Tibial nerve (tissue), 4 donors: ENCODE measurements around the gene ACVR1B. TPM values are rescaled to one million over a fixed set of nuclear protein-coding genes. Genes with fewer than 3 reads are reported as not detected.

Source experiments
- DNase-seq, 2 donors: peaks; one replicate each; pipeline ENCODE4 v3.0.0-alpha.2; 2019; ENCODE audit warnings: low spot score in 2 of 2
- H3K27ac ChIP-seq, 4 donors: fragments of 200-600 bp; sonication (generic) in 3 of 4; one replicate each; pipeline ENCODE4 v1.5.1; 2017 to 2019; ENCODE audit warnings: mild to moderate bottlenecking in 1 of 4
- H3K27me3 ChIP-seq, 2 donors: fragments of 200-600 bp; sonication (generic) in 1 of 2; one replicate each; pipeline versions ENCODE4 v1.5.1 to v1.6.0; 2017 to 2019
- H3K36me3 ChIP-seq, 3 donors: fragments of 200-600 bp; sonication (generic); one replicate each; pipeline ENCODE4 v1.5.1; 2018 to 2019
- H3K4me1 ChIP-seq, 4 donors: fragments of 200-600 bp; sonication (generic) in 3 of 4; one replicate each; pipeline ENCODE4 v1.5.1; 2017 to 2019
- H3K4me3 ChIP-seq, 4 donors: fragments of 200-600 bp; sonication (generic) in 3 of 4; one replicate each; pipeline ENCODE4 v1.5.1; 2017 to 2019; ENCODE audit warnings: mild to moderate bottlenecking in 1 of 4, moderate library complexity in 1 of 4
- H3K9me3 ChIP-seq, 4 donors: fragments of 200-600 bp; sonication (generic) in 3 of 4; one replicate each; pipeline ENCODE4 v1.5.1; 2017 to 2019
- EP300 ChIP-seq, 2 donors: sonication (generic); formaldehyde crosslinking; IDR thresholded peaks; one replicate each; pipeline ENCODE4 v1.6.1; 2017; ENCODE audit warnings: antibody characterized with exemption in 2 of 2, mild to moderate bottlenecking in 1 of 2
- POLR2A ChIP-seq, 2 donors: fragments of 450-650 bp; IDR thresholded peaks; one replicate each; pipeline ENCODE4 v1.6.1; 2017; ENCODE audit warnings: antibody characterized with exemption in 2 of 2, mild to moderate bottlenecking in 2 of 2, moderate library complexity in 2 of 2
- WGBS, 2 donors: methylation state at CpG; one replicate each; pipeline ENCODE4 v1.1.5; 2018; 5-methylcytosine and 5-hydroxymethylcytosine counted together
- total RNA-seq, 4 donors: library from RNA; depleted of rRNA; stranded (reverse); fragments of >200 nt; gene quantifications; one replicate each; pipeline ENCODE4 v1.1.0, GENCODE V29; 2016
- TF ChIP-seq, protein P1 (sequence below), 5 experiments: fragments of 200-600 bp in 3 of 5; fragments of 450-650 bp in 2 of 5; sonication (generic) in 3 of 5; IDR thresholded peaks; one replicate each; pipeline ENCODE4 v1.5.1; 2016 to 2019; ENCODE audit warnings: antibody characterized with exemption in 5 of 5, mild to moderate bottlenecking in 3 of 5, moderate library complexity in 2 of 5

The ACVR1B gene
- total RNA-seq, 4 donors from 2014 or later, result 11.6 to 19.8 (median 17.1) TPM

GRCh38 chr12:51959921-51960320 is 8.4 kb downstream of the ACVR1B start:
- DNase-seq, result no peak
- H3K4me3 ChIP-seq, result no peak overlapping the region
- WGBS, 2 donors, result 94 to 97% methylated on average over 4 of the region's 4 CpGs
- TF ChIP-seq, protein P1, sequence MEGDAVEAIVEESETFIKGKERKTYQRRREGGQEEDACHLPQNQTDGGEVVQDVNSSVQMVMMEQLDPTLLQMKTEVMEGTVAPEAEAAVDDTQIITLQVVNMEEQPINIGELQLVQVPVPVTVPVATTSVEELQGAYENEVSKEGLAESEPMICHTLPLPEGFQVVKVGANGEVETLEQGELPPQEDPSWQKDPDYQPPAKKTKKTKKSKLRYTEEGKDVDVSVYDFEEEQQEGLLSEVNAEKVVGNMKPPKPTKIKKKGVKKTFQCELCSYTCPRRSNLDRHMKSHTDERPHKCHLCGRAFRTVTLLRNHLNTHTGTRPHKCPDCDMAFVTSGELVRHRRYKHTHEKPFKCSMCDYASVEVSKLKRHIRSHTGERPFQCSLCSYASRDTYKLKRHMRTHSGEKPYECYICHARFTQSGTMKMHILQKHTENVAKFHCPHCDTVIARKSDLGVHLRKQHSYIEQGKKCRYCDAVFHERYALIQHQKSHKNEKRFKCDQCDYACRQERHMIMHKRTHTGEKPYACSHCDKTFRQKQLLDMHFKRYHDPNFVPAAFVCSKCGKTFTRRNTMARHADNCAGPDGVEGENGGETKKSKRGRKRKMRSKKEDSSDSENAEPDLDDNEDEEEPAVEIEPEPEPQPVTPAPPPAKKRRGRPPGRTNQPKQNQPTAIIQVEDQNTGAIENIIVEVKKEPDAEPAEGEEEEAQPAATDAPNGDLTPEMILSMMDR (IDR thresholded peaks at IDR 0.05), result no peak
- no peak for TF ChIP-seq EP300 (IDR thresholded peaks at IDR 0.05)
- TF ChIP-seq POLR2A (IDR thresholded peaks at IDR 0.05), result no peak
- peaks cover 0 to 50% (median 22%) of the 10 kb centered on the region in 4 donors for H3K4me1 ChIP-seq
- no peak overlapping the region for H3K27ac ChIP-seq
- H3K9me3 ChIP-seq, result no peaks in the 10 kb centered on the region
- H3K27me3 ChIP-seq, result no peaks in the 10 kb centered on the region
- peaks cover 0 to 4% (median 0%) of the 10 kb centered on the region in 3 donors for H3K36me3 ChIP-seq

- Histone ChIP-seq H3K27me3 (no peaks in the 10 kb centered on the region), H3K4me1 (peaks cover 0 to 44% (median 18%) of the 10 kb centered on the region in 4 donors)
- 33 to 43% methylated on average over 1 of the region's 1 CpG for WGBS, 2 donors
Observed at GRCh38 chr12:51960488-51960887, 9.0 kb downstream of the ACVR1B start.

GRCh38 chr12:51960890-51961289 is 9.4 kb downstream of the ACVR1B start:
- no peak for DNase-seq
- peaks cover 0 to 4% (median 0%) of the 10 kb centered on the region in 3 donors for H3K36me3 ChIP-seq
- TF ChIP-seq EP300 (IDR thresholded peaks at IDR 0.05), result no peak
- TF ChIP-seq, protein P1 (IDR thresholded peaks at IDR 0.05), result no peak
- no peak for TF ChIP-seq POLR2A (IDR thresholded peaks at IDR 0.05)
- no peaks in the 10 kb centered on the region for H3K27me3 ChIP-seq
- 88 to 90% methylated on average over 6 of the region's 6 CpGs for WGBS, 2 donors
- H3K4me3 ChIP-seq, result no peak overlapping the region
- no peaks in the 10 kb centered on the region for H3K9me3 ChIP-seq
- H3K27ac ChIP-seq, result no peak overlapping the region
- H3K4me1 ChIP-seq, result peaks cover 0 to 44% (median 17%) of the 10 kb centered on the region in 4 donors

More at GRCh38 chr12:51960488-51960887, 9.0 kb downstream of the ACVR1B start:
- no peaks in the 10 kb centered on the region for H3K9me3 ChIP-seq
- no peak overlapping the region for H3K27ac ChIP-seq
- H3K36me3 ChIP-seq, result peaks cover 0 to 4% (median 0%) of the 10 kb centered on the region in 3 donors
- no peak for DNase-seq
- no peak overlapping the region for H3K4me3 ChIP-seq
- TF ChIP-seq, protein P1 (IDR thresholded peaks at IDR 0.05), result no peak
- TF ChIP-seq EP300 (IDR thresholded peaks at IDR 0.05), result no peak
- TF ChIP-seq POLR2A (IDR thresholded peaks at IDR 0.05), result no peak

DNA sequence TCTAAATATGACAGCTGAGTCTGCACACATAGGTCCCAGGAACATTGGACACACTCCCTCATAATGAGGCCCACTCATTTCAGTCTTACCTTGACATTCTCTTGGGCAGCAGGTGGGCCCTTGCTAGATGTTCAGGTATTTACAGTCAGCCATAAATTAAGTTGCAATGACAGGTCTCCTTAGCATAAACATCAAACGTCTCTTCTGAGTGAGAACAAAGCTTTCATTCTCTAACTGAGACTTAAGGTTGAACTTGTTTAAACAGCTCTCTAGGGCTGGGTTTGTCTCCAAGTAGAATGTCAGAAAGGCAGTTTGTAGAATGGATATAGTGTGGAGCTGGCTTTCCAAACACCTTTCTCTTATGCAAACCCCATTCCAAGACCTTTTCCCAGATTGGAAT is 10.3 kb downstream of the ACVR1B start:
- Histone ChIP-seq H3K9me3 (no peaks in the 10 kb centered on the region), H3K27me3 (no peaks in the 10 kb centered on the region), H3K36me3 (peaks cover 0 to 4% (median 0%) of the 10 kb centered on the region in 3 donors), H3K27ac (no peak overlapping the region), H3K4me1 (peaks cover 0 to 43% (median 17%) of the 10 kb centered on the region in 4 donors), H3K4me3 (no peak overlapping the region)
- no peak for DNase-seq
- WGBS, 2 donors, result 10 to 13% methylated on average over 1 of the region's 1 CpG
- TF ChIP-seq POLR2A (IDR thresholded peaks at IDR 0.05) (no peak), EP300 (IDR thresholded peaks at IDR 0.05) (no peak)
- TF ChIP-seq, protein P1 (IDR thresholded peaks at IDR 0.05), result no peak

DNA sequence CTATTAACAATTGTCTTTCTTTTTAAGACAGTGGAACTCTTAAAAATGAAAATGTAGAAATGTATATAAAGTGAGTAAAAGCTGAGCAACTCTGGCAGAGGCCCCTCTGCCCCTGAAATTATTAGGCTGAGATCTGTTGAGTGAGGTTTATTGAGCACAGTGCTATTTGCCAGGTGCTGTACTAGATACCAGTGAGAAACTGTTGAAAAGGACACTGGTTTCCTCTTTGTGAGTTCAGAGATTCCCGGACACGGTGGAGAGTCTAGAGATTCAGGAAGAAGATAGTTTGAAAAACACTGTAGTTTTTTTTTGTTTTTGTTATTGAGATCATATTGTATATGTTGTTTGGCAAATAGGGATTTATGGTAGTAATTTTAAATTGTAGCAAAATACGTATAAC is 11.2 kb downstream of the ACVR1B start:
- H3K36me3 ChIP-seq, result peaks cover 0 to 4% (median 0%) of the 10 kb centered on the region in 3 donors
- TF ChIP-seq EP300 (IDR thresholded peaks at IDR 0.05), result no peak
- TF ChIP-seq, protein P1 (IDR thresholded peaks at IDR 0.05), result no peak
- TF ChIP-seq POLR2A (IDR thresholded peaks at IDR 0.05), result no peak
- H3K27ac ChIP-seq, result no peak overlapping the region
- H3K27me3 ChIP-seq, result no peaks in the 10 kb centered on the region
- H3K4me3 ChIP-seq, result no peak overlapping the region
- WGBS, 2 donors, result 84 to 86% methylated on average over 3 of the region's 3 CpGs
- no peak for DNase-seq
- H3K4me1 ChIP-seq, result peaks cover 0 to 35% (median 17%) of the 10 kb centered on the region in 4 donors
- H3K9me3 ChIP-seq, result no peaks in the 10 kb centered on the region
